NCI-H446 treated with DMSO at 0.1 percent for 48 hours (cell line): Measurements from ENCODE around the gene SFMBT1.

ENCODE experiments used
- DNase-seq: peaks from one replicate; lab custom pipeline; 2025; lab: John Stamatoyannopoulos, UW

Gene SFMBT1, protein sequence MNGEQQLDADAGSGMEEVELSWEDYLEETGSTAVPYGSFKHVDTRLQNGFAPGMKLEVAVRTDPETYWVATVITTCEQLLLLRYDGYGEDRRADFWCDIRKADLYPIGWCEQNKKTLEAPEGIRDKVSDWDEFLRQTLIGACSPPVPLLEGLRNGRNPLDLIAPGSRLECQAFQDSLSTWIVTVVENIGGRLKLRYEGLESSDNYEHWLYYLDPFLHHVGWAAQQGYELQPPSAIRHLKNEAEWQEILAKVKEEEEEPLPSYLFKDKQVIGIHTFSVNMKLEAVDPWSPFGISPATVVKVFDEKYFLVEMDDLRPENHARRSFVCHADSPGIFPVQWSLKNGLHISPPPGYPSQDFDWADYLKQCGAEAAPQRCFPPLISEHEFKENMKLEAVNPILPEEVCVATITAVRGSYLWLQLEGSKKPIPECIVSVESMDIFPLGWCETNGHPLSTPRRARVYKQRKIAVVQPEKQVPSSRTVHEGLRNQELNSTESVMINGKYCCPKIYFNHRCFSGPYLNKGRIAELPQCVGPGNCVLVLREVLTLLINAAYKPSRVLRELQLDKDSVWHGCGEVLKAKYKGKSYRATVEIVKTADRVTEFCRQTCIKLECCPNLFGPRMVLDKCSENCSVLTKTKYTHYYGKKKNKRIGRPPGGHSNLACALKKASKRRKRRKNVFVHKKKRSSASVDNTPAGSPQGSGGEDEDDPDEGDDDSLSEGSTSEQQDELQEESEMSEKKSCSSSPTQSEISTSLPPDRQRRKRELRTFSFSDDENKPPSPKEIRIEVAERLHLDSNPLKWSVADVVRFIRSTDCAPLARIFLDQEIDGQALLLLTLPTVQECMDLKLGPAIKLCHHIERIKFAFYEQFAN

DNA sequence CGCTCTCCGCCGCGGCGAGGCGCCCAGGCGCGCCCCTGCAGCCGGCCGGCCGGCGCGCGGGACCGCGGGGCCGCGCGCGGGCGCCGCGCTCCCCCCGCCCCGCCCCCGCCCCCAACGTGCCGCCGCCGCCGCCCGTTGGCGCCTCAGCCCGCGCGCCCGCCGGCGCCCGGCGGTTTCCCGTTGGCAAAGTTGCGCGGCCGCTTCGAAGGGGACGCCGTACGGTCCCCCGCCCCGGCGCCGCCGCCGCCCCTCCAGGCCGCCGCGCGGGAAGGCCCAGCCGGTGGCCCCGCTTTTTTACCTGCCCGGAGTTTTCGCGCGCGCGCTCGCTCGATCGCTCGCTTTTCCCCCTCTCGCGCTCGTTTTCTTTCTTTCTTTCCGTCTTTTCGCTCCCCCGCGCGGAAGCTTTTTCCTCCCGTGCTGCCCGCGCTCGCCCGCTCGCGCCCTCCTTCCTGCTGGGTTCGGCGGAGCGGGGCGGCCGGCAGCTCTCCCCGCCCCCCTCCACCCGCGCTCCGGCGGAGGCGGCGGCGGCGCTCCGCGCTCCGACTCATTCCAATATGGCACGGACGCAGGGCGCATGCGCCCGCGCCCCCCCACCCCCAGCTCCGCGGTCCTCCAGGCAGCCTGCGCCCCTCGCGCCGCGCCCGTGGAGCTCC is at the start of gene SFMBT1:
Gene SFMBT1, minus strand, starts transcription at position 556 of the 653 bp plus-strand sequence. CDS start 76,945 bp downstream, outside the sequence.
- no peak for DNase-seq

DNA sequence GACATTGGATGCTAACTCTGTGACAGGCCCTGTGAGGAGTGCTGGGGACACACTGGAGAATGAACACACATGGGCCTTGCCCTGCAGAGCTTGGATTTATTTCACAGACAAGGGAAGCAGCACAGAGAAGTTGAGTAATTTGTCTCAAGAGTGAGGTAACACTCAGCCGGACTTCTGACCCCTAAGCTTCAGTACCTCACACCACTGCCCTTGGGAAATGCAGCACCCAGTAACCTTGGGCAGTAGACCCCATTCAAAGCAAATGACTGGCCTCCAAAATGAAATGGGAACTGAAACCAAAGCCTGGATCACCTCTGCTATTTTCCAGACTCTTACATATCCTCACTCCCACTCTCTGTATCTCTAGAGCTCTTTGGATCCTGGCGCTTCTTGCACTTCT is 47.1 kb upstream of the SFMBT1 start:
- DNase-seq, result no peak

DNA sequence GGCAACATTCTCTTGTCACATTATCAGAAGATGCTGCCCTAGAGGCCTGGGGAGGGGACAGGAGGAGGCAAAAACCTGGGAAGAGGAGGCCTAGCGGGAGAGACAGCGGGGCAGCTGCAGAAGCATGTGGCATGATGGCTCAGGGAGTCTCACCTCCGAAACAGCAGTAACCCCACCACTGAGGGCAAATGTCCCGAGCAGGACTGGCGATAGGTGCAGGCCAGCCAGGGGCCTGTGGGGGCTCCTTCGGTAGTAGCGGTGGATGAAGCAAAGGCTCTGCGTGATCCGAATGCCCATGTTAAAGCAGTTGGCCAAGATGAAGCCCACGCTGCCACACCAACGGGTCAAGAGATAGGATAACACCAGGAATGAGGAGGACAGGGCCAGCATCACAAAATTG is 46.3 kb upstream of the SFMBT1 start:
- no peak for DNase-seq

DNA sequence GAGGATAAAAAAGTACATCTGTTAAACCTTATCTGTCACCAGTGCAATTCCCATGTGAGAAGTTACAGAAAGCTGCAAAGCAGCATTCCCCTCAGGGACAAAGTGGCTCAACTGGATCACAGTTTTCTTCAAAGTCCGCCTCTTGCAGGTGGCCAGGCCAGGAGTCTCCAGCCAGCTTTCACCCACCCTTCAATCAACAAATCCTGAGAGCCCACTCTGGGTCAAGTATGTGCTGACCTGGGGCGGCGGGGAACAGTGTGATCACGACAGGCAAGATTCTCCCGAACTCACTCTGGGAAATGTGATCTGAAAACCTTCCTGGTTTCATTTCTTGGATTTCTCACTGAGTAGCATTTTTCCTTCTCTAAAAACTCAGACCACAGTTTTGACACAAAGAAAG is 45.1 kb upstream of the SFMBT1 start:
- no peak for DNase-seq

DNA sequence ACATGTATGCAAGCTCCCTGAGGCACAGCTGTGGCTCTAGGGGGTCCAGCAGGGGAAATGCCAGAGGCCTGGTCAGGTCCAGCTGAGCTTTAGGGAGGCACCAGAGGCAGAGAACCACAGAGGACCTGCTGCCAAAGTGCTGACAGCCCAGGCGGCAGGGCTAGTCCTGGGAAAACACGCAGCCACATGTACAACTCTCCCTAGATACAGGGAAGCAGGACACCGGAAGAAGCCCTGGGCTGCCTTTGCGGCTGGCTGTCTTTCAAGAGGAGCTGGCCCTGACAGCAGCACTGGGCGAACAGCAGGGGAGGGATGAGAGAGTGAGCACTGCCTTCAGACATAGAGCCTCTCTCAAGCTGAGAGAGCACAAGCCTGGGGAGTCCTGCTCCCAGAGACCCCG is 43.6 kb upstream of the SFMBT1 start:
- no peak for DNase-seq

DNA sequence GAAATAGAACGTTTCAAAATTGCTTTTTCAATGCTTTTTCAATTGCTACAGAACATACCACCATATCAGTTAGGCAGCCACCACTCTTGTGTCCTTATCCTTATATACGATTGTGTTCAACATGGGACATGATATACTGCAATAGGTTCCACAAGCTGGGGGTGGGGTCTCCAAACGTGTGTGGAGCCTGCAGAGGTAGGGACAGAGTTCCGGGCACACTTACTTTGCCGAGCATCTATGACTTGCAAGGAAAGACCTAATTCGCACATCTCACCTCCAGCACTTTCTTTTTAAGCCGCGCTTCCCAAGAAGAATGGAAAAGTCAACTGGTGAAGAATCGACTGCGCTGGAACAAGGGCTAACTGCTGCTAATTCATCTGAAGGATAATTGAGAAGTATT is 39.6 kb upstream of the SFMBT1 start:
- no peak for DNase-seq

DNA sequence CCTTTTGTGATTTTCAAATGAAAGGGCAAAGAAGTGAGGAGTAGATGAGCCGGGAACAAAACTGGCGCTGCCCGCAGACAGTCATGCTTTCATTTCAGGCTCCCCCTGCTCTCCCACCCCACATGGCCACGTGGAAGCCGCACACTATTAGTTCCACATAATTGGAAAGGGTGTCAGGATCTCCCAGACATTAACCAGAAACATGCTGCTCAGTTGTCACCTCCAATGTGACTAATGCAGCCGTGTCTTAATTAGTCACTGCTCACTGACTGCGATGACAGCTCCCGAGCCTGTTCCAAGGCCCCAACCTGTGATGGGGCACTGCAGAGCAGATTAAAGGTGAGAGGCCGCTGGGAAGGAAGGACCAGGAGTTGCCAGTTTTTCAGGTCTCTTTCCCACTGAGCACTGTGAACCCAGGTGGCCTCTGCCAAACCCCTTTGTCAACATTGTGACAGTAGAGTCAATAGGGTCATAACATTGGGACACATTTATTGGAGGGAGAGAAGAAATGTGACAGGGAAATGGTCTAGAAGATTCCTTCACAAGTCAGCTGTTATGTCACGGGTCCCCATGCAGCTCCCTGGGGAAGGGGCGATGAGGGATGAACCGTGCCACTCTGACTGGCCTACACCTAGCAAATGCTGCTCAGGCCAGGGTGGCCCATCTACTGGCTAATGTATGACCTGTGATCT is 38.6 kb upstream of the SFMBT1 start:
- DNase-seq, result no peak

DNA sequence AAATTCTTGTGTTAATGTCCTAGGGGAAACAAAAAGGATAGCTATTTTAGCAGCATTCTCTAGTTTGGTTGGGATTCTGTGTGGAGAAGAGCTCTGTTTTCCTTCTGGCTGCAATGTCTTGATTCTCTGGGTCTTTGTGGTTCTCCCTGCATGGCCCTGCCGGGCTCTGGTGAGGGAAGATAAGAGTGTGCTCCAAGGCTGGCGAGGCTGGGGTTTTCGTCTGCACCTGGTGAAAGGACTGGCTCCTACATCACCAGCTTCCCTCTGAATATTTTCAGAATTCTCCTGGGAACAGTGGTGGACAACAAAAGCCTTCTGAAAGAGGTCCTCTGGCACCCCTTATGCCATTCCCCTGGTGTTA is 38.1 kb upstream of the SFMBT1 start:
- DNase-seq, result no peak

DNA sequence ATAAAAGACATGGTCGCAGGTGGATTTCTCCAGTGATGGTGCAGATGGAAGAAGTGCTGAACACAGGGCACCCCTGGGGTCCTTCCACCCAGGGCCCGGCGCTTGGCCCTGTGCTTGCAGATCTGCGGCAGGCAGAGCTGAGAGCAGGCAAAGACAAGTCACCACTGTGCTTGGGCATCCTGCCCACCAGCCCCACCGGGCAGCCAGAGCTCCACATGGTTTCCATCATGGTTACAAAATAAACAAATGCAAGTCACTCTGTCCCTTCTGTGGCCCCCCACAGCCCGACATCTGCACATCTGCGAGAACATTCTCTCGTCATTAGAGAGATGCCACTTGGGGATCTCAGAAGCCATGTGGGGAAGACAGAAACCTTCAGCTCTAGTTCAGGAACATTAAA is 37.6 kb upstream of the SFMBT1 start:
- DNase-seq, result no peak

DNA sequence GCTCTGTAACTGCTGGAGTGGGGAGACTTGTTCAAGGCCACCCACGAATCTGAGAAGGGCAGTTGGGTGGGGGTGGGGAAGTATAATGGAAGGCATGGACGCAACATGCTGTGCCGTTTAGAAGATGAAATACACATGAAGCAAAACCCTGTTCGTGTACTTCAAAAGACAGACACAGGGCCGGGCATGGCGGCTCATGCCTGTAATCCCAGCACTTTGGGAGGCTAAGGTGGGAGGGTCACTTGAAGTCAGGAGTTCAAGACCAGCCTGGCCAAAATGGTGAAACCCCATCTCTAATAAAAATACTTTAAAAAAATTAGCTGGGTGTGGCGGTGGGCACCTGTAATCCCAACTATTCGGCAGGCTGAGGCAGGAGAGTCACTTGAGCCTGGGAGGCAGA is 36.9 kb upstream of the SFMBT1 start:
- DNase-seq, result no peak

DNA sequence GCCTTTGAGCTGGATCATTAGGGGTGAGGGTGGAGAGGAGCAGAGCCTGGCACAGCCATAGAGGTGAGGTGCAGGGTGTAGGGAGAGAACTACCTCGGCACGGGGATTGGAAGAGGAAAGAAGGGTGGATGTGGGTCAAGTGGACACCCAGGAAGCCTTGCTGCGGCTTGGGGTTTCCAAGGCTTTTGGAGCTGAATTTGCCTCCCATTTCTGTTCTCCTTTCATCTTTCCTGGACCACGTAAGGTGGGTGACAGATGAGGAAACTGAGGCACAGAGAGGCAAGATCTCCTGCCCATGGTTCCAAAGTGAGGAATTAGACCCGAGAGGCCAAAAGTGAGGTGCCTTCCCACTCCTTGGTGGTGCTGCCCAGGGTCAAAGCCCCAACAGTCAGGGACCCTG is 35.4 kb upstream of the SFMBT1 start:
- no peak for DNase-seq

DNA sequence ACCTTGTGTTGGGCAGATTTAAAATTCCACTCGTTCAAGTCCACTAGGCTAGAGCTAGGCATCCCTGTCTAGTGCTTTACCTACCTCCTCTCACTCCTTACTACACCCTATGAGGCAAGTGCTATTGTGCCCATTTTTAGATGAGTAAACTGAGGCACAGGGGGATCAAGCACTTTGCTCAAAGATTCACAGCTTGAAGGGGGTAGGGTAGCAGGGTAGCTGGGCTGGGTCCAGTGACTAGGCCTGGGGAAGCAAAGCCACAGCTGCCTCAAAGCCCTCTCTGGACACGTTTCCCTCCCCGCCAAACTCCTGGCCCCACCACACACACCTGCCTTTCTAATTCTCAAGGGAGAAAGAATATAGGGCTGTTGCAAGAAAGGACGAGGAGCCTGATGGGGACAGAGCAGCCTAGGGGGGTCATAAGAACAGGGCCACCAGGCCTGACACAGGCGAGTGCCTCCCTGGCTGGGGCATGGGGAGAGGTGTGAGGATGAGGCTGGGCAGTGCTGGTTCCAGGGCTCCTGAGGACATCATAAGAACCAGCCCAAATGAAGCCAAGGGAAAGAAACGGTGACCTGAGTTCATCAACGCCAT is 34.8 kb upstream of the SFMBT1 start:
- DNase-seq, result no peak

DNA sequence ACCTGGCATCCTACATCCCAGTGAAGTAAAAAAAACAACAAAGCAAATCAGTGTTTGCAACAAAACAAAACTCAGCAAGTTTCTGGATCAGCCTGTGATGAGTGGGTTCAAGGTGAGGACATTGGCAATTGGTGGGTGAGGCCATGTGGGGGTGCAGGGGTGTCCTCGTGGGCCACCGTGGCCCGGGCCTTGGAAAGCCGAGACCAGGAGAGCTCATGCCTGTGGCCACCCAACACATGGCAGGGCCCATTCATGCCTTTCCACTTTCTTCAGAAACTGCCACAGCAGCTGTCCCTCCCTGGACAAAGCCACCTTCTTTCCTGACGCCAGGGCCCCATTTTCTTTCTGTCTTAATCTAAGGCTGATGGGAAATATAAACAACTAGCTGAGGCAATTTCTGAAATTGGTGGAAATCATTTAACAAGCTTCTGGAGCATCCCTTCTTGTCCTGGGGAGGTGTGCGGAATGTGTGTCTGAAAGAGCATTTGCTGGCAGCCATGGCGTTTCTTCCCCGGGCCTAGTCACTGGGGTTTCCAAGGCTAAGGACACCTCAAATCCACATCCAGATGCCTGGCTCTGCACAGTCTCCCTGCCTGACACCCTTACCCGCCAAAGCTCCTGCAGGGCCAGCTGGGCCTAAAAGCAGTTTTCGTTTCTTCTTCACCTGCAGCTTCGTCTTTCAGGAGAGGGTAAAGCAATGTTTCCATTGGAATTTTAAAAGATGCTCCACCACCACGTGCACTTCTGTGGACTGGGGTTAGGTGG is 34.1 kb upstream of the SFMBT1 start:
- DNase-seq, result no peak

DNA sequence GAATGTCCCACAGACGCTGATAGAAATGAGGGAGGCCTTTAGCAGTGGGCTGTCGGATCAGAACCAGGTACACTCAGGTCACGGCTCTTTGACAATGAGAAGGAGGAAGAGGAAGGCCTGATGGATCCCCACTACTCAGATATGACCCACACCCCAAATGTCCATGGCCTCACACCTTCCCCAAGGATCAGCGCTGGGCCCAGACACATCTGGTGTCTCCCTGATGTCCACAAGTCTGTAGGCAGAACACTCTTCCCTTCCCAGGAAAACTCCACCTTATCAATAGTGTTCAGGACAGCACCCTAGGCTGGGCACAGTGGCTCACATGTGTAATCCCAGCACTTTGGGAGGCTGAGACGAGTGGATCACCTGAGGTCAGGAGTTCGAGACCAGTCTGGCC is 33.3 kb upstream of the SFMBT1 start:
- DNase-seq, result no peak

DNA sequence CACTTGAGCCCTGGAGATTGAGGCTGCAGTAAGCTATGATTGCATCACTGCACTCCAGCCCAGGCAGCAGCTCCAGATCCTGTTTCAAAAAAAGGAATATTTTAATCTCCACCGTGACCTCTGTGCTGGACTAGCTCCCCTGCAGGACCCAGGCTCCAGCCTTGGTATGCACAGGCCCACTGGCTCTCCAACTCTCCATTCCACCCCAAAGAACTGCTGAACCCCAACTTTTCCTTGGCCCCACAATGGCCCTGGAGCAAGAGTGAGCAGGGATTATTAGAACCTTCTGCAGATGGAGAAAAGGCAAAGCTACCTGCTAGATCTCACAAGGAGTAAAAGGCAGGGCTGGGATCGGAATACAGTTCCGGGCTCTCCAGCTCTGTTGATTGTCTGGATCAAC is 32.8 kb upstream of the SFMBT1 start:
- DNase-seq, result no peak

DNA sequence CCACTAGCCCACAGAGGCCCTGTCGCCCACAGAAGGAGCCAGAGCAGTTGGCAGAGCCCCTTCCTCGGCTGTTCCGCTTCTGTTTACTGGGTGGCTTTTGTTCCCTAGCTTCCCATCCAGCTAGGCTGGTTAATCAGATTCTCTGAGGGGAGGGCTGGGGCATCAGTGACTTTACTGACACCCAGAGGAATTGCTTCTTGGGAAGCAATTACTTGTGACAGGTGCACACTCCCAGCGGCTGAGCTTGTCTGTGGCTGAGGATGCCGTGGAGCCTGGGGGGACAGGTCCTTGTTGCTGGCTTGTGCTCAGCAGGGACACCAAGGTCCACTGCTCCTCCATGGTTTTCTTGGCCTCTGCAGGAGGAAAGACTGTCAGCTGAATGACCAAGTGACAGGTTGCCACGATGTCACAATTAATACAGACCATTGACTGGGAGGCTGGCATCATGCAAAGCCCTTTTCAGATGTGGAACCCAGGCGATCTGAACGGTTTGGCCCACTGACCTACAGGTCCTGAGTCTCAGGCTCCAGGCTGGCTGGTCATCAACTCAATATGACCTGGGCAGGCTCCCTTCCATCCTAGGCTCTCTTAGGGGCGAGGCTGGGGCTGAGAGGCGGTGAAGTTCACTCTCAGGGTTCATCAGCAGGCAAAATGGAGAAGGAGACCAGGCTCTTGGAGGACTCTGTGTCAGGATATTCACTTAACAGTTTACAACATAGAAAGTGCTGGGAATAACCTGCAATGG is 31.8 kb upstream of the SFMBT1 start:
- no peak for DNase-seq

DNA sequence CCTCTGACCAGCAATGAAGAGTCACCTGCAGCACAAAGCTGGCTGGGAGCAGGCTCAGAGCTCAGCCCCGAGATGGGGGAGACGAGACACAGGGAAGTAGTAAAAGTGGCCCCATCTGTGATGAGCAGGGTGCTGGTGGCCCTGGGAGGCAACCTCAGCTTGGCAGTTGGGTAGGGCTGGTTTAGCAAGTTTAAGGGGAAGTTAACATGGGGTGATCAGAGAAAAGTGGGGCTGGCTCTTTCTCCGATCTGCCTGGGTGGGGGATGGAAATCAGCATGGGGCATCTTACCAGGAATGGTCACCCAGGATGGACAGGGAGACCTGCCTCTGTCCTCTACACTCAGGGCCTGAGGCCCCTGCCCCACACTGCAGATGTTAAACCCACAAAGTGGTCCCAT is 29.9 kb upstream of the SFMBT1 start:
- DNase-seq, result no peak

DNA sequence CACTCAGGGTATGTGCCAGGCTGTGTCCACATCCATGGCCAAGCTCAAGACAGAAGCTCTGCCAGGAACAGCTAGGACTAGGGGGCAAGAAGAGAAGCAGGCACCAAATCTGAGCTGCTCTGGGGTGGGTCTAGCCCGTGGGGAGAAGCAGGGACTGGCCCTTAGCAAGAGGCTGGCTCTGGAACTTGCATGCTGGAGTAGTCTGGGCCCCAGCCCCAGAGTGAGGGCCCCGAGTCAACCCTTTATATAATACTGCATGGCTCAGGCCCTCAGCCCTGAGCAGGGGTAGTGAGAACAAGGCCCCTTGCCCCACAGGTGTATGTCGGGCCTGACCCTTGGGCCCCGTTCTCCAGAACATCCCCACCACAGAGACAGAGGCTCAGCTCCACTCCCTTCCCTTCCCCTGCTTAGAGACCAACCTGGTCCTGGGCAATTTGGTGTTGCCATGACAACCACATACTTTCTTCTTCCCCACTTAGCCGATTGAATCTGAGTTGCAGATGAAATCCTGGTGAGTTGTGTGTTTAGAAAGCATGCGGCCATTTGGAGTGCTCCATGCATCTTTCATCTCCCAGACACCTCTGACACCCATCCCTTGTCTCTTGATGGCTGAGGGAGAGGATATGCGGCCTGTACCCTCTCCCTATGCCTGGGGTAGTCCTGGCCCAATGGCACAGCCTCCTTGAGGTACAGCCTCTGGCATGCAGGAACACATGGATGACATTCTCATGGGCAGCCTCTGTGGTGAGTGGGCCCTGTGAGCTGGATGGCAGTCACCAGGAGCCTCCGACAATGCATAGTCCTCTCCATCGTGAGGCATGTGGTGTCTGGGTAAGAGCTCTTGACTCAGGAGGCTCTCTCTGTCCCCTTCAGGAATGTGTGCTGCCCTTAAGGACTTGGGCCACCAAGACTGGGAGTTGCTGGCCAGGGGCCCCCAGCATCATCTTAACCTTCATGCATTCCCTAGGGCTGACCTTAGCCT is 29.2 kb upstream of the SFMBT1 start:
- DNase-seq, result no peak

DNA sequence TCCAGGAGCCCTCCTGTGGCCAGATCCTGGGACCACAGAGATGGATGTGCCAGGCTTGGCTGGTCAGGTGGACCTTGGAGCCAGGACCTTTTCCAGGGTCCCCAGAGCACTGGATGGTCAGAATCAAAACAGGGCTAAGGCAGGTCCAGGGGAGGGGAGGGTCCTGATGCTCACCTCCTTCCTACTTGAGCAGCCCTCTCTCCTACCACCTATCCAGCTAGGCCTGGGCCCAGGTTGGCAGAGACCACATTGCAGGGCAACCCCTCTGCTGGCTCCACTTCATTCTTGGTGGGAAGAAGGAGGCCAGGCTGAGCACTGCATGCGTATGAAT is 28.5 kb upstream of the SFMBT1 start:
- DNase-seq, result no peak
